Activated CD4-positive, alpha-beta T cell treated with anti-CD3 and anti-CD28 coated beads, Interleukin-2, amount 50 U/mL, for 4 hours (primary cell): Measurements from ENCODE around the gene TSPAN8.
"Not testable (repeated sequence)": the region's sequence is repeated elsewhere in the genome, so short reads cannot be mapped to it uniquely, and the experiment has no call there.

ENCODE experiments used
- DNase-seq, 2 experiments: peaks; one replicate each; pipeline ENCODE4 v3.0.0-alpha.2; 2020

TSPAN8 gene

DNA sequence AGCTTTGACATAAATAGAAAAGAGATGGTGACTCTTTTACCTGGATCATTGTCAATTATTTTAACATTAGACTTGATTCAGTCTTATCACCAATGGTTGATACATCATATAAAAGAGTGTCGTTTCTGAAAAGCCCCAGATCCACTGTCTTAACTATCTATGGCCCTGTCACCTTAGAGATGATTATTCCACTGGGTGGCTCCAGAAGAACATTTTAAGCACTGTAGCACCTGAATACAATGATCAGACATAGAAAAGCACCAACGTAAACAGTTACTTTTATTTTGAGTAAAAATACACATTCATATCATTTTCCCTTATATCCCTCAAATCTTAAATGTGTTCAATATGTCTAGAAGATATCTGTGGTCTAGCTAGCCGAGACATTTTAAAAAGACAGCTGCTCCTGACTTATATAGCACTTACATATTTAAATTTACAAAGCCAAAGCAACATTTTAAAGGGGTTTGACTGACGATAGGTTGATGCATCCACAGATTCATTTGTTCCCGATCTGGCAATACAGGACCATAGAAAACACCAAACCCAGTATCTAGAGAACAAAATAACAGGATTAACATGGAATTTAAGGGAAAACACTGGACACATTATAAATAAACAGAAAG is 32.9 kb downstream of the TSPAN8 start:
- no peak for DNase-seq

DNA sequence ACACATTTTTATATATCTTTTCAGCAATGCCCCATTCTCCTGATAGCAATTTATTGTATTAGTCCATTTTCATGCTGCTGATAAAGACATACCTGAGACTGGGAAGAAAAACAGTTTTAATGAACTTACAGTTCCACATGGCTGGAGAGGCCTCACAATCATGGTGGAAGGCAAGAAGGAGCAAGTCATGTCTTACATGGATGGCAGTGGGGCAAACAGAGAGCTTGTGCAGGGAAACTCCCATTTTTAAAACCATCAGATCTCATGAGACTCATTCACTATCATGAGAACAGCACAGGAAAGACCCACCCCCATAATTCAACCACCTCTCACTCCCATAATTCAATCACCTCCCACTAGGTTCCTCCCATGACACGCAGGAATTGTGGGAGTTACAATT is 44.7 kb downstream of the TSPAN8 start:
- DNase-seq = not testable (repeated sequence)

DNA sequence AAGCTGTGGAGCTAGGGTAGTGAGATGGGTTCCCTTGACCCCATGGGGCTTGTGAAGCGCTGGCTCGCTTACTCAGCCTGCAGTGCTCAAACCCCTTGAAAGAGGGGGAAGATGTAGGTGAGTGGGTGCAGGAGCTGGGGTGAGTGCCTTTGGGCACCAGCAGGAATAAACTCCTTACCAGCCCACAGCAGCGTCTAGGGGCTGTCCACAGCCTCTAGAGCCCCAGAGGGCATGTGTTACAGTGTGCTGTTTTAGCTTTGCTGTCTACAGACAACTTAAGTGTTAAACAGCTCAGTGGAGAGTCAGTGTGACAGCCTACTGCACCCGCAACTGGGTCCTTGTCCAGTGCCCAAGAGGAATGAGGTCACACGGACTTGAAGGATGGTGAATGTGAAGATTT is 48.0 kb downstream of the TSPAN8 start:
- DNase-seq = no peak

DNA sequence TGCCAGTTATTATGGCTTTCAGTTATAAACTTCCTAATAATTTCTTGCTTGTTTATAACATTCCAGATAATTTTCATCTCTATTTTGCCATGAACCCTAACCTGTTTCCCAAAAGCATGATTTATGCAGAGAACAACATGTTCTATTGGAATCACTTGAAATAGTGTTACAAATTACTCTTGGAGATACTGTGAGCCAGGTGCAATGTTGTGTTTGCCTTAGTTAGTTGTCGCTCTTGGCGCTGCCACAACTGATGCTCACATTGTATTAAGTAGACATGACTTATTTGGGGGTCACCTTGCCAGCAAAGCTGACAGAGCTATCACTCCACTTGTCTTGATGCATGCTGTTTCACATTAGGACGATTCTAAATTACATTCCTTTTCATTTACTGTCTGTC is 49.4 kb downstream of the TSPAN8 start:
- DNase-seq = no peak

DNA sequence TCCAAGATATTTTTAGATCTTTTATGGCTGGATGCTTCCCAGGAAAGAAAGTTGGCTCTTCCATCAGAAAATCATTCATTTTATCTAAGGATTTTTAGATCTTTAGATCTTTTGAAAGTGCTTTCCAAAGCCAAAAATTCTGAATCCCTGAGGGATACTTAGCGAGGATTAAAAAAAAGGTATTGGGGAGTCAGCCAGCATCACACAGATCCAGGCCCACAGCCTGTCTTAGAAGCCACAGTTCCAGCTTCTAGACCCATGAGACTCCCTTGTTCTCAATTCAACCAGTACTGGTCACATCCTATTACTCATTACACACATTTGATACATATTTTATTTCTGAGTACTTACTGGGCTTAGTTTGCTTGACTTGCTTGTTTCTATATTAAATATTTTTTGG is 49.9 kb downstream of the TSPAN8 start:
- DNase-seq = no peak

DNA sequence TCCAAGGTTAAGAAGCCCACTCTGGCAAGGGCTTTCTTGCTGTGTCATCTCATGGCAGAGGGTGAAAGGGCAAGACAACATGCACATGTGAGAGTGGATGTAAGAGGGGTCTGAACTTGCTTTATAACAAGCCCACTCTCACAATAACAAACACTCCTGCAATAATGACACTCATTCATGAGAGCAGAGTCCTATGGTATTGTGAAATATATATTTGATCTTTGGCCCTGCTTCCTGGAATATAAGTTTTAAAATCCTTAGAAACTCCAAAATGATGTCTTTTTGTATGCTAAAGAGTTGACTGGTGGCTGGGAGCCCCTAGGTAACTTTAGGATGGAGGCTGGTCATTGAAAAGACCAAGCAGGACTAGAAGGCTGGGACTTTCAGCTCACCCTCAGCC is 51.8 kb downstream of the TSPAN8 start:
- DNase-seq = no peak

GRCh38 chr12:71092290-71092689 is 65.5 kb downstream of the TSPAN8 start:
- no peak for DNase-seq

- DNase-seq = no peak
These were observed 66.8 kb downstream of the TSPAN8 start for GRCh38 chr12:71090971-71091370.

- DNase-seq = no peak
These were observed 72.2 kb downstream of the TSPAN8 start for GRCh38 chr12:71085575-71085974.

- no peak for DNase-seq
These were observed 82.1 kb downstream of the TSPAN8 start for GRCh38 chr12:71075743-71076142.
